Measurements from ENCODE around the gene CABLES2.

- TF ChIP-seq CTCF (IDR thresholded peaks at IDR 0.05; ENCODE audit: low read length) (no peak), EZH2 (IDR thresholded peaks at IDR 0.05; ENCODE audit: borderline replicate concordance, low read length) (no peak)
Observed at GRCh38 chr20:62349556-62350097, 57.5 kb downstream of the CABLES2 start.

All from OCI-LY1 (cell line).